Left lung (tissue), 10 donors: ENCODE data around the gene ATG3. TPM values are rescaled to one million over a fixed set of nuclear protein-coding genes. Genes with fewer than 3 reads are reported as not detected.
"Not testable (repeated sequence)": the region's sequence is repeated elsewhere in the genome, so short reads cannot be mapped to it uniquely, and the experiment has no call there.

Source experiments
- ATAC-seq: fragments of 200-7000 bp; cut with Tn5 transposase; one replicate; pipeline ENCODE4 v1.9.1; 2020; ENCODE audit warnings: moderate library complexity
- DNase-seq, 4 donors: peaks; one replicate each; pipeline ENCODE4 v3.0.0-alpha.2; 2013 to 2020
- H3K27ac ChIP-seq, 2 donors: fragments of 200-600 bp; sonication (generic) in 1 of 2; one replicate each; pipeline versions ENCODE4 v1.5.0 to v1.8.0; 2020 to 2021
- H3K27me3 ChIP-seq, 2 donors: fragments of 200-600 bp; sonication (generic) in 1 of 2; one replicate each; pipeline versions ENCODE4 v1.5.0 to v1.8.0; 2020 to 2021
- H3K36me3 ChIP-seq, 2 donors: fragments of 200-600 bp; sonication (generic) in 1 of 2; one replicate each; pipeline versions ENCODE4 v1.5.0 to v1.8.0; 2020 to 2021
- H3K4me1 ChIP-seq, 2 donors: fragments of 200-600 bp; one replicate each; pipeline ENCODE4 v1.8.0; 2021
- H3K4me3 ChIP-seq, 2 donors: fragments of 200-600 bp; sonication (generic) in 1 of 2; one replicate each; pipeline versions ENCODE4 v1.5.0 to v1.8.0; 2020 to 2021; ENCODE audit warnings: mild to moderate bottlenecking in 1 of 2
- H3K9me3 ChIP-seq, 2 donors: fragments of 200-600 bp; sonication (generic) in 1 of 2; one replicate each; pipeline versions ENCODE4 v1.5.0 to v1.8.0; 2020 to 2021
- intact Hi-C, 2 donors: fragments of 100-400 bp; cut with DNase I; formaldehyde crosslinking; loops; one replicate each; pipeline versions ENCODE4 v1.11.2 to v1.14.2; 2022
- polyA plus RNA-seq, 6 donors: library from polyadenylated mRNA; unstranded; fragments of 120-200 nt; gene quantifications; one replicate each; pipeline ENCODE4 v1.2.1, GENCODE V29; 2013; ENCODE audit not compliant: insufficient read length in 6 of 6
- total RNA-seq, 2 donors: library from RNA; stranded (reverse); fragmentation: NEBNext Ultra II Directional; extraction: Animal tissue kit (Norgen Biotek cat#: 25700); gene quantifications; one replicate each; pipeline ENCODE4 v1.2.1, GENCODE V29; 2021
- TF ChIP-seq, protein P1 (sequence below), 2 donors: fragments of 200-600 bp; sonication (generic) in 1 of 2; IDR thresholded peaks; one replicate each; pipeline versions ENCODE4 v1.5.0 to v1.8.0; 2021; ENCODE audit warnings: antibody characterized with exemption in 2 of 2
- donor health status: DM: no; HTN: yes; CAD: no.
- donor health status: DM: no; HTN: no; CAD: no.

The ATG3 gene
- total and polyA plus RNA-seq, 8 donors: 36.6 to 73.1 (median 43.6) TPM

DNA sequence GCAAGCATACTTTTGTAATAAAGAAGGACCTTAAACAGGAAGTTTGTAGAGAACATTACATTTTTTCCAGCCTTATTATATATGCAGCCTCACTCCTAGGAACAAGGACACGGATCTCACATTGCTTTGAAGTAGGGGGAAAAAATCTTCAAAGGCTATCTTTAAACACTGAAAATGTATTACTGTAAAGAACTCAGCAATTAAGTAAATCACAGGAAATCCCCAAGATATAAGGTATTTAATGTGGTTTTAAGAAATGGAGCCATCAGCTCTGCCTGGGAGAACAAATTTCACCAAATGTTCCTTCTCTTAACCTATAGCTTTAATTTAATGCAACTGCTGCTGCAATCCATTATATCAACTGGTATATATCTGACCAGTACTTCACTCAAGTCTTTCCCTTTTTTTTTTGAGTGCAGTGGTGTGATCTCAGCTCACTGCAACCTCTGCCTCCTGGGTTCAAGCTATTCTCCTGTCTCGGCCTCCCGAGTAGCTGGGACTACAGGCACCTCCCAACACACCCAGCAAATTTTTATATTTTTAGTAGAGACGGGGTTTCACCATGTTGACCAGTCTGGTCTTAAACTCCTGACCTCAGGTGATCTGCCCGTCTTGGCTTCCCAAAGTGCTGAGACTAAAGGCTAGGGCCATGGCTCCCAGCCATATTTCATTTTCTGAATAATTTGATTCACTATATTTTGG lies 65.2 kb downstream of the ATG3 start:
- TF ChIP-seq, protein P1, sequence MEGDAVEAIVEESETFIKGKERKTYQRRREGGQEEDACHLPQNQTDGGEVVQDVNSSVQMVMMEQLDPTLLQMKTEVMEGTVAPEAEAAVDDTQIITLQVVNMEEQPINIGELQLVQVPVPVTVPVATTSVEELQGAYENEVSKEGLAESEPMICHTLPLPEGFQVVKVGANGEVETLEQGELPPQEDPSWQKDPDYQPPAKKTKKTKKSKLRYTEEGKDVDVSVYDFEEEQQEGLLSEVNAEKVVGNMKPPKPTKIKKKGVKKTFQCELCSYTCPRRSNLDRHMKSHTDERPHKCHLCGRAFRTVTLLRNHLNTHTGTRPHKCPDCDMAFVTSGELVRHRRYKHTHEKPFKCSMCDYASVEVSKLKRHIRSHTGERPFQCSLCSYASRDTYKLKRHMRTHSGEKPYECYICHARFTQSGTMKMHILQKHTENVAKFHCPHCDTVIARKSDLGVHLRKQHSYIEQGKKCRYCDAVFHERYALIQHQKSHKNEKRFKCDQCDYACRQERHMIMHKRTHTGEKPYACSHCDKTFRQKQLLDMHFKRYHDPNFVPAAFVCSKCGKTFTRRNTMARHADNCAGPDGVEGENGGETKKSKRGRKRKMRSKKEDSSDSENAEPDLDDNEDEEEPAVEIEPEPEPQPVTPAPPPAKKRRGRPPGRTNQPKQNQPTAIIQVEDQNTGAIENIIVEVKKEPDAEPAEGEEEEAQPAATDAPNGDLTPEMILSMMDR (IDR thresholded peaks at IDR 0.05): no peak
- Histone ChIP-seq H3K4me3 (no peak overlapping the region), H3K27me3 (no peaks in the 10 kb centered on the region), H3K4me1 (no peaks in the 10 kb centered on the region), H3K27ac (no peak overlapping the region), H3K36me3 (no peaks in the 10 kb centered on the region), H3K9me3 (no peaks in the 10 kb centered on the region)
- DNase-seq (no peak), ATAC-seq (no peak)
- intact Hi-C loops: no loop called here

DNA sequence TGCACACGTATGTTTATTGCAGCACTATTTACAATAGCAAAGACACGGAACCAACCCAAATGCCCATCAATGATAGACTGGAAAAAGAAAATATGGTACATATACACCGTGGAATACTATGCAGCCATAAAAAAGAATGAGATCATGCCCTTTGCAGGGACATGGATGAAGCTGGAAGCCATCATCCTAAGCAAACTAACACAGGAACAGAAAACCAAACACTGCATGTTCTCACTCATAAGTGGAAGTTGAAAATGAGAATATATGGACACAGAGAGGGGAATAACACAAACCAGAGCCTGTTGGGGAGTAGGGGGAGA lies 67.4 kb downstream of the ATG3 start:
- intact Hi-C loops, H3K27ac ChIP-seq, H3K36me3 ChIP-seq, H3K4me1 ChIP-seq, ATAC-seq, H3K4me3 ChIP-seq, DNase-seq, H3K9me3 ChIP-seq, H3K27me3 ChIP-seq: not testable (repeated sequence)

- Histone ChIP-seq H3K27ac (no peak overlapping the region), H3K4me1 (no peaks in the 10 kb centered on the region), H3K9me3 (no peaks in the 10 kb centered on the region), H3K4me3 (no peak overlapping the region), H3K36me3 (no peaks in the 10 kb centered on the region), H3K27me3 (no peaks in the 10 kb centered on the region)
- ATAC-seq: peak; percentile 43
- TF ChIP-seq, protein P1 (IDR thresholded peaks at IDR 0.05): no peak
- intact Hi-C loops: no loop called here
- DNase-seq: no peak
Observed at GRCh38 chr3:112492124-112492523, 69.6 kb downstream of the ATG3 start.

- Histone ChIP-seq H3K36me3 (no peaks in the 10 kb centered on the region), H3K27me3 (no peaks in the 10 kb centered on the region), H3K4me3 (no peak overlapping the region), H3K4me1 (no peaks in the 10 kb centered on the region), H3K9me3 (no peaks in the 10 kb centered on the region), H3K27ac (no peak overlapping the region)
- no peak for DNase-seq
- ATAC-seq: no peak
- intact Hi-C loops: no loop called here
- TF ChIP-seq, protein P1 (IDR thresholded peaks at IDR 0.05): no peak
Observed at GRCh38 chr3:112491373-112491772, 70.4 kb downstream of the ATG3 start.

GRCh38 chr3:112489674-112490479 lies 71.9 kb downstream of the ATG3 start:
- Histone ChIP-seq H3K9me3 (no peaks in the 10 kb centered on the region), H3K36me3 (no peaks in the 10 kb centered on the region), H3K4me1 (no peaks in the 10 kb centered on the region), H3K4me3 (no peak overlapping the region), H3K27me3 (no peaks in the 10 kb centered on the region), H3K27ac (no peak overlapping the region)
- TF ChIP-seq, protein P1 (IDR thresholded peaks at IDR 0.05): no peak
- intact Hi-C loops: no loop called here
- no peak for ATAC-seq
- no peak for DNase-seq
